K562 (cell line): ENCODE data around the gene ZBTB26. TPM values are rescaled to one million over a fixed set of nuclear protein-coding genes. Genes with fewer than 3 reads are reported as not detected.

Experiments used
- HNRNPL ChIP-seq: fragments of 200-400 bp; formaldehyde crosslinking; IDR thresholded peaks from 2 replicates; pipeline ENCODE4 v1.6.1; 2017; ENCODE audit warnings: low read depth, mild to moderate bottlenecking, low read length
- PTBP1 ChIP-seq: fragments of 200-400 bp; formaldehyde crosslinking; IDR thresholded peaks from 2 replicates; pipeline ENCODE4 v1.6.1; 2017; ENCODE audit warnings: low read depth, low read length
- ZNF408 ChIP-seq: fragments of 250-450 bp; sonication (Bioruptor Pico); IDR thresholded peaks from 2 replicates; pipeline ENCODE4 v1.4.0; 2020; ENCODE audit warnings: low read depth, mild to moderate bottlenecking, moderate library complexity
- polyA plus RNA-seq, 8 experiments: library from polyadenylated mRNA; depleted of rRNA in 4 of 8; stranded (reverse) in 5 of 8; unstranded in 3 of 8; fragments of >200 nt; fragmentation: Nextera tagmentation in 2 of 8; fragmentation: Illumina TruSeq in 1 of 8; extraction: Ambion mirVana in 2 of 8; extraction: Trizol in 1 of 8; gene quantifications; 2 replicates each; pipeline versions ENCODE4 v1.2.1 to v1.2.3, GENCODE V29; 2011 to 2014; ENCODE audit warnings: inconsistent platforms in 1 of 8, missing spikeins in 1 of 8
- total RNA-seq, 7 experiments: library from RNA; depleted of rRNA in 6 of 7; stranded (reverse); fragments of >200 nt in 6 of 7; fragmentation: Illumina TruSeq in 2 of 7; extraction: Trizol in 2 of 7; gene quantifications; 2 replicates each; pipeline versions ENCODE4 v1.2.1 to v1.2.3, GENCODE V29; 2011 to 2021; ENCODE audit warnings: low replicate concordance in 1 of 7
- TF ChIP-seq, protein P1 (sequence below): fragments of 250-450 bp; sonication (Bioruptor Pico); IDR thresholded peaks from 2 replicates; pipeline ENCODE4 v1.4.0; 2020; ENCODE audit warnings: borderline replicate concordance
- TF ChIP-seq, protein P2 (sequence below): fragments of 450-650 bp; formaldehyde crosslinking; IDR thresholded peaks from 2 replicates; pipeline ENCODE4 v1.4.0; 2022; ENCODE audit warnings: mild to moderate bottlenecking, moderate library complexity
- TF ChIP-seq, protein P3 (sequence below): fragments of 250-450 bp; sonication (Bioruptor Pico); IDR thresholded peaks from 2 replicates; pipeline ENCODE4 v1.5.0; 2020; ENCODE audit warnings: mild to moderate bottlenecking, borderline replicate concordance
- TF ChIP-seq, protein P4 (sequence below), 3 experiments: fragments of 200-800 bp in 1 of 3; fragments of 250-450 bp in 1 of 3; fragments of 450-650 bp in 1 of 3; sonication (Bioruptor Pico) in 1 of 3; sonication (Bioruptor generic) in 1 of 3; formaldehyde crosslinking in 1 of 3; IDR thresholded peaks; 2 replicates each; pipeline versions ENCODE4 v1.6.1 to v1.8.0; 2016 to 2022; ENCODE audit warnings: mild to moderate bottlenecking in 2 of 3, missing genetic modification characterization in 2 of 3, missing compliant biosample characterization in 1 of 3, moderate library complexity in 1 of 3
- TF ChIP-seq, protein P5 (sequence below): fragments of 250-450 bp; sonication (Bioruptor Pico); IDR thresholded peaks from 2 replicates; pipeline ENCODE4 v1.4.0; 2020
- TF ChIP-seq, protein P6 (sequence below): fragments of 450-650 bp; formaldehyde crosslinking; IDR thresholded peaks from 2 replicates; pipeline ENCODE4 v1.4.0; 2020; ENCODE audit warnings: mild to moderate bottlenecking, moderate library complexity
- TF ChIP-seq, protein P7 (sequence below): fragments of 250-450 bp; sonication (Bioruptor Pico); IDR thresholded peaks from 2 replicates; pipeline ENCODE4 v1.9.0; 2021; ENCODE audit warnings: mild to moderate bottlenecking
- TF ChIP-seq, protein P8 (sequence below): fragments of 450-650 bp; IDR thresholded peaks from 2 replicates; pipeline ENCODE4 v1.6.1; 2014; ENCODE audit warnings: low read depth, mild to moderate bottlenecking, moderate library complexity, borderline replicate concordance

The ZBTB26 gene
- total and polyA plus RNA-seq, 9 of the 15 experiments (the other 6 are each of a cell fraction or from before 2014, with no cell fraction given), result 2.4 to 20.7 (median 5.0) TPM

DNA sequence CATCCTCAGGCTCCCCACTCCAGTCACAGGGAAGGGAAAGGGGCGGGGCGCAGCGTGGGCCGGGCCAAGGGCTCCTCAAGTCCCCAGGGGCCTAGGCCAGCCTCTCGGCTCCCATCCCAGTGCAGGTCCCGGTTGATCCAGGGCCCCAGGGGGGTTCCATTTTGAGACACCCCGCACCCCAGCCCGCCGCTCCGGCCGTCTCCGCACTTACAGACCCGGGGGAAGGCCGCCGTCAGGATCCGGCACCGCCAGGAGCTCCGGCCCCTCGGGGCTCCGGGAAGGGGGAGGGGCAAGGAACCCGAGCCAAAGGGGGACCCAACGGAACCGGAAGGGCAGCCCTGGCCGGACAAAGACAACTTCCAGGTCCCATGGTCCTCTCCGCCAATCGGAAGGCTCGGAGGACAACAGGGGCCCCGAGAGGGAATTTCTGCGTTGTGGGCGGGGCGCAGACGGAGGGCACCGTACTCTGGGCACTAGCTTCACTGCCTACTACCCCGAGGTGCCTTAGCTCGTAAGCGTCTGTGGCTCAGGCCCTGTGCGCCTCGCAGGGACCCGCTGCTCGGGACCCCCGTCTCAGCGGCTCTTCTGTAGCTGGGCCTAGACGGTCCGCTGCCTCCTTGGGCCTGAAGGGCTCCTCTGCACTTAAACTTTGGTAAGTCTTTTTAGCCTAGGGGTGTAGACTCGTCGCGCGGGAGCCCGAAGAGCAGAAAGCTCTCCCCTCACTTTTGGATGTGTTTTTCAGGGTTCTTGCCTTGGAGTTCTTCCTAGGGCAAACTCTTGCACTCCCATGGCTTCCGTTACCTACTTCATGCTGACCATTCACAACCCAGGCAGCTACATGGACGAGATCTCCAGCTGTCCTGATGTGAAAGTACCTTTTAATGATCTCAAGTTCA lies at the start of gene ZBTB26 (continued):
- TF ChIP-seq, protein P1, sequence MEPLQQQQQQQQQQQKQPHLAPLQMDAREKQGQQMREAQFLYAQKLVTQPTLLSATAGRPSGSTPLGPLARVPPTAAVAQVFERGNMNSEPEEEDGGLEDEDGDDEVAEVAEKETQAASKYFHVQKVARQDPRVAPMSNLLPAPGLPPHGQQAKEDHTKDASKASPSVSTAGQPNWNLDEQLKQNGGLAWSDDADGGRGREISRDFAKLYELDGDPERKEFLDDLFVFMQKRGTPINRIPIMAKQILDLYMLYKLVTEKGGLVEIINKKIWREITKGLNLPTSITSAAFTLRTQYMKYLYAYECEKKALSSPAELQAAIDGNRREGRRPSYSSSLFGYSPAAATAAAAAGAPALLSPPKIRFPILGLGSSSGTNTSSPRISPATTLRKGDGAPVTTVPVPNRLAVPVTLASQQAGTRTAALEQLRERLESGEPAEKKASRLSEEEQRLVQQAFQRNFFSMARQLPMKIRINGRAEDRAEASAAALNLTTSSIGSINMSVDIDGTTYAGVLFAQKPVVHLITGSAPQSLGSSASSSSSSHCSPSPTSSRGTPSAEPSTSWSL (CRISPR knock-in tag), result no peak
- TF ChIP-seq, protein P2, sequence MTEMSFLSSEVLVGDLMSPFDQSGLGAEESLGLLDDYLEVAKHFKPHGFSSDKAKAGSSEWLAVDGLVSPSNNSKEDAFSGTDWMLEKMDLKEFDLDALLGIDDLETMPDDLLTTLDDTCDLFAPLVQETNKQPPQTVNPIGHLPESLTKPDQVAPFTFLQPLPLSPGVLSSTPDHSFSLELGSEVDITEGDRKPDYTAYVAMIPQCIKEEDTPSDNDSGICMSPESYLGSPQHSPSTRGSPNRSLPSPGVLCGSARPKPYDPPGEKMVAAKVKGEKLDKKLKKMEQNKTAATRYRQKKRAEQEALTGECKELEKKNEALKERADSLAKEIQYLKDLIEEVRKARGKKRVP, result no peak
- TF ChIP-seq ZNF408 (CRISPR knock-in tag), result no peak
- no peak for TF ChIP-seq PTBP1
- TF ChIP-seq, protein P3, sequence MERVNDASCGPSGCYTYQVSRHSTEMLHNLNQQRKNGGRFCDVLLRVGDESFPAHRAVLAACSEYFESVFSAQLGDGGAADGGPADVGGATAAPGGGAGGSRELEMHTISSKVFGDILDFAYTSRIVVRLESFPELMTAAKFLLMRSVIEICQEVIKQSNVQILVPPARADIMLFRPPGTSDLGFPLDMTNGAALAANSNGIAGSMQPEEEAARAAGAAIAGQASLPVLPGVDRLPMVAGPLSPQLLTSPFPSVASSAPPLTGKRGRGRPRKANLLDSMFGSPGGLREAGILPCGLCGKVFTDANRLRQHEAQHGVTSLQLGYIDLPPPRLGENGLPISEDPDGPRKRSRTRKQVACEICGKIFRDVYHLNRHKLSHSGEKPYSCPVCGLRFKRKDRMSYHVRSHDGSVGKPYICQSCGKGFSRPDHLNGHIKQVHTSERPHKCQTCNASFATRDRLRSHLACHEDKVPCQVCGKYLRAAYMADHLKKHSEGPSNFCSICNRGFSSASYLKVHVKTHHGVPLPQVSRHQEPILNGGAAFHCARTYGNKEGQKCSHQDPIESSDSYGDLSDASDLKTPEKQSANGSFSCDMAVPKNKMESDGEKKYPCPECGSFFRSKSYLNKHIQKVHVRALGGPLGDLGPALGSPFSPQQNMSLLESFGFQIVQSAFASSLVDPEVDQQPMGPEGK (CRISPR knock-in tag), result no peak
- TF ChIP-seq, protein P4, sequence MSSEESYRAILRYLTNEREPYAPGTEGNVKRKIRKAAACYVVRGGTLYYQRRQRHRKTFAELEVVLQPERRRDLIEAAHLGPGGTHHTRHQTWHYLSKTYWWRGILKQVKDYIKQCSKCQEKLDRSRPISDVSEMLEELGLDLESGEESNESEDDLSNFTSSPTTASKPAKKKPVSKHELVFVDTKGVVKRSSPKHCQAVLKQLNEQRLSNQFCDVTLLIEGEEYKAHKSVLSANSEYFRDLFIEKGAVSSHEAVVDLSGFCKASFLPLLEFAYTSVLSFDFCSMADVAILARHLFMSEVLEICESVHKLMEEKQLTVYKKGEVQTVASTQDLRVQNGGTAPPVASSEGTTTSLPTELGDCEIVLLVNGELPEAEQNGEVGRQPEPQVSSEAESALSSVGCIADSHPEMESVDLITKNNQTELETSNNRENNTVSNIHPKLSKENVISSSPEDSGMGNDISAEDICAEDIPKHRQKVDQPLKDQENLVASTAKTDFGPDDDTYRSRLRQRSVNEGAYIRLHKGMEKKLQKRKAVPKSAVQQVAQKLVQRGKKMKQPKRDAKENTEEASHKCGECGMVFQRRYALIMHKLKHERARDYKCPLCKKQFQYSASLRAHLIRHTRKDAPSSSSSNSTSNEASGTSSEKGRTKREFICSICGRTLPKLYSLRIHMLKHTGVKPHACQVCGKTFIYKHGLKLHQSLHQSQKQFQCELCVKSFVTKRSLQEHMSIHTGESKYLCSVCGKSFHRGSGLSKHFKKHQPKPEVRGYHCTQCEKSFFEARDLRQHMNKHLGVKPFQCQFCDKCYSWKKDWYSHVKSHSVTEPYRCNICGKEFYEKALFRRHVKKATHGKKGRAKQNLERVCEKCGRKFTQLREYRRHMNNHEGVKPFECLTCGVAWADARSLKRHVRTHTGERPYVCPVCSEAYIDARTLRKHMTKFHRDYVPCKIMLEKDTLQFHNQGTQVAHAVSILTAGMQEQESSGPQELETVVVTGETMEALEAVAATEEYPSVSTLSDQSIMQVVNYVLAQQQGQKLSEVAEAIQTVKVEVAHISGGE (CRISPR knock-in tag; IDR thresholded peaks at IDR 0.05), result peak; percentile 86 to 97 (median 96)
- TF ChIP-seq, protein P5, sequence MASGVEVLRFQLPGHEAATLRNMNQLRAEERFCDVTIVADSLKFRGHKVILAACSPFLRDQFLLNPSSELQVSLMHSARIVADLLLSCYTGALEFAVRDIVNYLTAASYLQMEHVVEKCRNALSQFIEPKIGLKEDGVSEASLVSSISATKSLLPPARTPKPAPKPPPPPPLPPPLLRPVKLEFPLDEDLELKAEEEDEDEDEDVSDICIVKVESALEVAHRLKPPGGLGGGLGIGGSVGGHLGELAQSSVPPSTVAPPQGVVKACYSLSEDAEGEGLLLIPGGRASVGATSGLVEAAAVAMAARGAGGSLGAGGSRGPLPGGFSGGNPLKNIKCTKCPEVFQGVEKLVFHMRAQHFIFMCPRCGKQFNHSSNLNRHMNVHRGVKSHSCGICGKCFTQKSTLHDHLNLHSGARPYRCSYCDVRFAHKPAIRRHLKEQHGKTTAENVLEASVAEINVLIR (CRISPR knock-in tag), result no peak
- TF ChIP-seq, protein P6, sequence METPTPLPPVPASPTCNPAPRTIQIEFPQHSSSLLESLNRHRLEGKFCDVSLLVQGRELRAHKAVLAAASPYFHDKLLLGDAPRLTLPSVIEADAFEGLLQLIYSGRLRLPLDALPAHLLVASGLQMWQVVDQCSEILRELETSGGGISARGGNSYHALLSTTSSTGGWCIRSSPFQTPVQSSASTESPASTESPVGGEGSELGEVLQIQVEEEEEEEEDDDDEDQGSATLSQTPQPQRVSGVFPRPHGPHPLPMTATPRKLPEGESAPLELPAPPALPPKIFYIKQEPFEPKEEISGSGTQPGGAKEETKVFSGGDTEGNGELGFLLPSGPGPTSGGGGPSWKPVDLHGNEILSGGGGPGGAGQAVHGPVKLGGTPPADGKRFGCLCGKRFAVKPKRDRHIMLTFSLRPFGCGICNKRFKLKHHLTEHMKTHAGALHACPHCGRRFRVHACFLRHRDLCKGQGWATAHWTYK (CRISPR knock-in tag), result no peak
- TF ChIP-seq, protein P7, sequence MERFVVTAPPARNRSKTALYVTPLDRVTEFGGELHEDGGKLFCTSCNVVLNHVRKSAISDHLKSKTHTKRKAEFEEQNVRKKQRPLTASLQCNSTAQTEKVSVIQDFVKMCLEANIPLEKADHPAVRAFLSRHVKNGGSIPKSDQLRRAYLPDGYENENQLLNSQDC (CRISPR knock-in tag), result no peak
- 0 out of 2 replicates have a peak, but pooled peaks have one; percentile 14 for TF ChIP-seq HNRNPL
- TF ChIP-seq, protein P8, sequence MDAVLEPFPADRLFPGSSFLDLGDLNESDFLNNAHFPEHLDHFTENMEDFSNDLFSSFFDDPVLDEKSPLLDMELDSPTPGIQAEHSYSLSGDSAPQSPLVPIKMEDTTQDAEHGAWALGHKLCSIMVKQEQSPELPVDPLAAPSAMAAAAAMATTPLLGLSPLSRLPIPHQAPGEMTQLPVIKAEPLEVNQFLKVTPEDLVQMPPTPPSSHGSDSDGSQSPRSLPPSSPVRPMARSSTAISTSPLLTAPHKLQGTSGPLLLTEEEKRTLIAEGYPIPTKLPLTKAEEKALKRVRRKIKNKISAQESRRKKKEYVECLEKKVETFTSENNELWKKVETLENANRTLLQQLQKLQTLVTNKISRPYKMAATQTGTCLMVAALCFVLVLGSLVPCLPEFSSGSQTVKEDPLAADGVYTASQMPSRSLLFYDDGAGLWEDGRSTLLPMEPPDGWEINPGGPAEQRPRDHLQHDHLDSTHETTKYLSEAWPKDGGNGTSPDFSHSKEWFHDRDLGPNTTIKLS, result no peak
